ENCODE measurements around the gene HJURP.
"Not testable (repeated sequence)": the region's sequence is repeated elsewhere in the genome, so short reads cannot be mapped to it uniquely, and the experiment has no call there.

HJURP gene, protein sequence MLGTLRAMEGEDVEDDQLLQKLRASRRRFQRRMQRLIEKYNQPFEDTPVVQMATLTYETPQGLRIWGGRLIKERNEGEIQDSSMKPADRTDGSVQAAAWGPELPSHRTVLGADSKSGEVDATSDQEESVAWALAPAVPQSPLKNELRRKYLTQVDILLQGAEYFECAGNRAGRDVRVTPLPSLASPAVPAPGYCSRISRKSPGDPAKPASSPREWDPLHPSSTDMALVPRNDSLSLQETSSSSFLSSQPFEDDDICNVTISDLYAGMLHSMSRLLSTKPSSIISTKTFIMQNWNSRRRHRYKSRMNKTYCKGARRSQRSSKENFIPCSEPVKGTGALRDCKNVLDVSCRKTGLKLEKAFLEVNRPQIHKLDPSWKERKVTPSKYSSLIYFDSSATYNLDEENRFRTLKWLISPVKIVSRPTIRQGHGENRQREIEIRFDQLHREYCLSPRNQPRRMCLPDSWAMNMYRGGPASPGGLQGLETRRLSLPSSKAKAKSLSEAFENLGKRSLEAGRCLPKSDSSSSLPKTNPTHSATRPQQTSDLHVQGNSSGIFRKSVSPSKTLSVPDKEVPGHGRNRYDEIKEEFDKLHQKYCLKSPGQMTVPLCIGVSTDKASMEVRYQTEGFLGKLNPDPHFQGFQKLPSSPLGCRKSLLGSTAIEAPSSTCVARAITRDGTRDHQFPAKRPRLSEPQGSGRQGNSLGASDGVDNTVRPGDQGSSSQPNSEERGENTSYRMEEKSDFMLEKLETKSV

GRCh38 chr2:233854241-233854981 is at the start of gene HJURP:
Gene HJURP, minus strand, starts transcription at chr2:233854535. Its CDS starts 35 bp downstream, at chr2:233854500.
- DNase-seq = peak; percentile 93

DNA sequence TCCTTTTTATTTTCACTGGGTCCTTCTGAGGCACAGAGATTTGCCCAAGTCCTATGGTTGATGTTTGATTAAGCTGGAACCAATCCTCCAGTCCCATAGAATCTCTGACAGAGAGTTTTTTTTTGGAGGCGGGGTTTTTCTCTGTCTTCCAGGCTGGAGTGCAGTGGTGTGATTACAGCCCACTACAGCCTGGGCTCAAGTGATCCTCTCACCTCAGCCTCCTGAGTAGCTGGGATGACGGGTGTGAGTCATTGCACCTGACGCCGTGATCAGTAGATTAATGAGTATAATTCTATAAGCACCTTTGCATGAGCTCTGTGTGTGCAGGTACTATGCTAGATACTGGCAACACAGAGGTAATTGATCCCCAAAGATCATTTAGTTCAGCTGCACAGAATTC is 47.5 kb upstream of the HJURP start:
- DNase-seq = no peak

- DNase-seq = no peak
These were observed 47.0 kb upstream of the HJURP start for GRCh38 chr2:233901367-233901766.

- not testable (repeated sequence) for DNase-seq
These were observed 41.9 kb upstream of the HJURP start for GRCh38 chr2:233896253-233896652.

DNA sequence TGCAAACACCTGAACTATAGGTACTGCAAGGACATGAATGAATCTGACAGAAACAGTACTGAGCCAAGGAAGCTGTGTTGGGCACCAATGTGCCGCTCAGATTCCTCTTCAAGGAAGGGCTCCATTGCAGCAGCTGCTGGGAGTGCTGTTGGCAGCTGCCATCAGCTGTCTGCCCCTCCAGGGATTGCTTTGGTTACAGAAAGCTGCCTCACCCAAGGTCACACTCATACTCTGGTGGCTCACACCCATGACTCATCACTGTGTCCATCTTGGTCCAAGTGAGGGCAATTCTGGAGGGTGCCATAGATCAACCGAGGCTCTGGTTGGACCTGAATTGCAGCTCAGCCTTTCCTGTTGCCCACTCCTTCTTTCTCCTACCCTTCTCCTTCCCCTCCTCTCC is 38.5 kb upstream of the HJURP start:
- no peak for DNase-seq

- no peak for DNase-seq
These were observed 28.0 kb upstream of the HJURP start for GRCh38 chr2:233882353-233882752.

DNA sequence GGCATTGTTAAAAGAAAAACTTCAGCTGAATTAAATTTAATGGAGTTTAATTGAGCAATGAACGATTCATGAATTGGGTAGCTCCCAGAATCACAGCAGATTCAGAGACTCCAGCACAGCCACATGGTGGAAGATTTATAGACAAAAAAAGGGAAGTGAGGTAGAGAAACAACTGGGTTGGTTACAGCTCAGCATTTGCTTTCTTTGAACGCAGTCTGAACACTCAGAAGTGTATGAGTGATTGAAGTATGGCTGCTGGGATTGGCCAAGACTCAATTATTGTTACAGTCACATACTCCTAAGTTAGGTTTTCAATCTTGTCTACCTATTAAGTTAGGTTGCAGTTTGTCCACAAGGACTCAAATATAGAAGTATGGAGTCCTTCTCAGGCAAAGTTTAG is 17.8 kb upstream of the HJURP start:
- DNase-seq = not testable (repeated sequence)

GRCh38 chr2:233871432-233871831 is 17.1 kb upstream of the HJURP start:
- no peak for DNase-seq

DNA sequence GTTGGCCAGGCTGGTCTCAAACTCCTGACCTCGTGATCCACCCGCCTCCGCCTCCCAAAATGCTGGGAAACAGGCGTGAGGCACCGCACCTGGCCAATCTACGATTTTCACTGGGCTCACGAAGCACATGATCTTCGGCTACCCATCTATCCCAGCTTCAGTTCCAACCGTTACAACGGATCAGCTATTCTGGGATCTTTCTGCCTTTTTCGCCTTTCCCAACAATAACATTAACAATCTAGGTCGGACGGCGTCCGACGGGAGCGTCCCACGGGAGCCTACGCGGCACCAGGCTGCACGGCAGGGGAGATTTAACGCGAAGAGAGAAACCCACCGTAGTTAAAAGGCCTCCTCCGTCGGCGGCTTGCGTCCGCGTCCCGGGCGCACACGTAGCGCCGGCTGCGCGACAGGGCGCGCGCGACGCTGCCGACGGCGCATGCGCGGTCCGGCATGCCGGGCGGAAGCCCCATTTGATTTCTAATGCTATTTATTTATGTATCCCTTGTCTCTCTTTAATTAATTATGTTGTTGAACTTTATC is 13.7 kb upstream of the HJURP start, which contains the start of gene MSL3B:
Gene MSL3B, minus strand, starts transcription at position 394 of the 540 bp plus-strand sequence.
- peak; percentile 66 for DNase-seq

DNA sequence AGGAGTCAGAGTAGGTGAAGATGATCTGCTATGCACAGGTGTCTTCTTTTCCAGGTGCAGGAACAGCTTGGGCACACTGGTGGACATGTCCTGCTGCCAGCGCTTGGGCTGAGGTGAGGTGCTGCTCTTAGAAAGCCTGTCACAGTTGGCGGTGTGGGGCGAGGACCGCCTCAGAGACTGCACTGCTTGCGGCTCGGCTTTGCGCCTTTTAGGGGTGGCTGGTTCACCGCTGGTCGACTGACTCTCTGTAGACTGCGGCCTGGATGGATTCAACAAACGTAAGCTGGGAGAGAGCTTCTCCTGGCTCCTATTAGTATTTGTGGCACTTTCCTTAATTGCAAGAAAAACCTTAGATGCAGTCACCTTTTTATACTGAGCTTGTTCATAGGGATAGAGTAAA is 12.1 kb upstream of the HJURP start:
- no peak for DNase-seq

- DNase-seq = no peak
These were observed 11.5 kb upstream of the HJURP start for GRCh38 chr2:233865838-233866237.

- DNase-seq = no peak
These were observed 8.0 kb upstream of the HJURP start for GRCh38 chr2:233862261-233862768.

- no peak for DNase-seq
These were observed 4.0 kb upstream of the HJURP start for GRCh38 chr2:233858331-233858730.

DNA sequence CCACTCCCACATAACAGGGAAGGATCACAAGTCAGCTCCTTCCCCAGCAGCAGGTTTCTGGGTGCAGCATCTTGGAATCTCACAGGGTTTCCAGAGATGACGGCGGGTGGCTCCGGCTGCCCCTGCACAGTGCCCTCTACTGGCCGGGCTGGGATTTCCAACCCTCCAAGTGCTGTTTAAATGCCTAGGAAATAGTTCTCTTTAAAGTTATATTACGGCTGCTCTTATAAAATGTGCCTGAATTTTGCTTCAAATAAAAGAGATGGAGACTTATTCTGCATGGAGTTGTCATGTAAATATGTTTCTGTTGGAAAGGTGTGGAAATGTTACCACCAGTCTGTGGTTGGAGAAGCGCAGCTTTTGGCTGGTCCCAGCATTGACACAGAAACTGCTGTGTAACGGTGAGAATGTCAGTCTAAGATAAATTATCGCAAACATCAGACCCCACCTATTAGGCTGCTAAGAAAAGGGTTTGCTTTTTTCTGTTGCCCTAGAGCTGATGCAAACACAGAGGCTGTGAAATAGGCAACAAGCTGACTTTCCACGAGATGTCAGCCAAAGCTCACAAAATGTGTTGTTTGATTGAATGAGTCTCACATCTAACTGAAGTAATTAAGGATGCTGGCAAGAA is 3.3 kb upstream of the HJURP start:
- peak; percentile 58 for DNase-seq

DNA sequence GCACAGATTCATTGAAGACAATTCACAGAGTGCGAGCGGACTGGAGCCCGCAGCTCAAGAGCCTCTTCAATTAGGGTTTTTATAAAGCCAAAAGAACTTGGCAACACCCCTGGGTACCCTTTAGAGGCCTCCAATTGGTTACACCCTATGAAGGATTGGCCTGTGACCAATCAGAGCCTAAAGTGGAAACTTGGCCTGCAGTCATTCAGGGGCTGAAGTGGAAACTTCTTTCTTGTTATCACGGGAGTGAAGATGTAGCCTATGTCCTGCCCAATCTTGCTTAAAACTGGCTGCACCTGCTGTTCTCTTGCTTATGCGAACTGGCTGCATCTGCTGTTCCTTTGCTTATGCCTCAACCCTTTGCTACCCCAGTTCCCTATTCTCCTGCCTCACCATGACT is 1.8 kb upstream of the HJURP start:
- no peak for DNase-seq

GRCh38 chr2:233855345-233855744 is 1.0 kb upstream of the HJURP start:
- DNase-seq = no peak

DNA sequence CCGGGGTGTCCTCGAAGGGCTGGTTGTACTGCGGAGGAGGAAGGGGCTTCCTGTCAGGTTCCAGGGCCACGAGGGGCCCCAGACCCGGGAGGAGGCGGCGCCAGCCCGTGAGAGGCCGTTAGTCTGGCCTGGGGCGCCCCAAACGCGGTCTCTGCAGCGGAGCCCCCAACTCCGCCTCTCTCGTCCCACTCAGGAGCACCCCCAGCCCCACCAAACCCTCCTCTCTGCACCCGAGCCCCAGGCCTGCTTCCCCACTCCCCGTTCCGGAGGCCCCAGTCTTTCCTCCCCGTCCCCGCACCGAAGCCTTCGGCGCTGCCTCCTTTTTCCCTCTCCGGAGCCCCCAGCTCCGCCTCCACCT is 473 bp downstream of the HJURP start:
- DNase-seq = no peak

GRCh38 chr2:233853353-233853752 is 982 bp downstream of the HJURP start:
- DNase-seq = no peak

GRCh38 chr2:233852056-233852455 is 2.3 kb downstream of the HJURP start:
- no peak for DNase-seq

- no peak for DNase-seq
These were observed 3.2 kb downstream of the HJURP start for GRCh38 chr2:233851169-233851568.

GRCh38 chr2:233850745-233851144 is 3.6 kb downstream of the HJURP start:
- DNase-seq = no peak

- no peak for DNase-seq
These were observed 4.6 kb downstream of the HJURP start for GRCh38 chr2:233849607-233850271.
